ENCODE results near the gene POLR1C.

The POLR1C gene

DNA sequence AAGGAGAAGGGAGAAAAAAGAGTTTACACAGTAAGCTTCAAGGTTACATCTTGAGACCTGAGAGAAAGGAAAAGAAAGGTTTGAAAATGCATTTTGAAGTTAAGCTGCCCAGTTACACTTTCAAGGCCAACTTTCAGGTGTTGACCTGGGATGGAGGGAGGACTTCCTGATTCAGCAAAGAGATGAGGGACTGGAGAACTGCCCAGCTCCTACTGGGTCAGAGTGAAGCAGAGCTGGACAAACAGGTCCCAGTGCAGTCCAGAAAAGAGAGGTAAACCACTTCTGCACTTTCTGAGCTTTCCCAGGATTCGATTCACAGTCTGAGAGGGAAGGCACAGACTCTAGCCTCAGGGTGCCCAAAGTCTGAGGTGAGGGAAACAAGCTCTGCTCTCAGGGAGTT lies 45.5 kb upstream of the POLR1C start:
- H3K4me1 ChIP-seq (ENCODE audit: insufficient read depth, low read length, severe bottlenecking) = no peaks in the 10 kb centered on the region
- H3F3A ChIP-seq (ENCODE audit: insufficient read depth, low read length) = no peaks in the 10 kb centered on the region
- no peak overlapping the region for H3K4me2 ChIP-seq (ENCODE audit: low read length)
- no peak for TF ChIP-seq EZH2 (IDR thresholded peaks at IDR 0.05; ENCODE audit: borderline replicate concordance, low read length)
- TF ChIP-seq, protein P1, sequence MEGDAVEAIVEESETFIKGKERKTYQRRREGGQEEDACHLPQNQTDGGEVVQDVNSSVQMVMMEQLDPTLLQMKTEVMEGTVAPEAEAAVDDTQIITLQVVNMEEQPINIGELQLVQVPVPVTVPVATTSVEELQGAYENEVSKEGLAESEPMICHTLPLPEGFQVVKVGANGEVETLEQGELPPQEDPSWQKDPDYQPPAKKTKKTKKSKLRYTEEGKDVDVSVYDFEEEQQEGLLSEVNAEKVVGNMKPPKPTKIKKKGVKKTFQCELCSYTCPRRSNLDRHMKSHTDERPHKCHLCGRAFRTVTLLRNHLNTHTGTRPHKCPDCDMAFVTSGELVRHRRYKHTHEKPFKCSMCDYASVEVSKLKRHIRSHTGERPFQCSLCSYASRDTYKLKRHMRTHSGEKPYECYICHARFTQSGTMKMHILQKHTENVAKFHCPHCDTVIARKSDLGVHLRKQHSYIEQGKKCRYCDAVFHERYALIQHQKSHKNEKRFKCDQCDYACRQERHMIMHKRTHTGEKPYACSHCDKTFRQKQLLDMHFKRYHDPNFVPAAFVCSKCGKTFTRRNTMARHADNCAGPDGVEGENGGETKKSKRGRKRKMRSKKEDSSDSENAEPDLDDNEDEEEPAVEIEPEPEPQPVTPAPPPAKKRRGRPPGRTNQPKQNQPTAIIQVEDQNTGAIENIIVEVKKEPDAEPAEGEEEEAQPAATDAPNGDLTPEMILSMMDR (IDR thresholded peaks at IDR 0.05; ENCODE audit: low read length) = no peak
- H3K9ac ChIP-seq (ENCODE audit: low read length) = no peak overlapping the region
- no peak overlapping the region for H3K4me3 ChIP-seq (ENCODE audit: low read depth, low read length, poor library complexity, severe bottlenecking)
- H3K79me2 ChIP-seq (ENCODE audit: insufficient read depth, low read length) = no peaks in the 10 kb centered on the region
- no peaks in the 10 kb centered on the region for H3K27me3 ChIP-seq (ENCODE audit: insufficient read depth, low read length)
- no peaks in the 10 kb centered on the region for H4K20me1 ChIP-seq (ENCODE audit: insufficient read depth, low read length)
- H3K36me3 ChIP-seq (ENCODE audit: insufficient read depth, low read length) = no peaks in the 10 kb centered on the region
- H3K9me2 ChIP-seq (ENCODE audit: low read depth, low read length) = no peaks in the 10 kb centered on the region
- no peak overlapping the region for H3K27ac ChIP-seq (ENCODE audit: low read depth, low read length, poor library complexity, severe bottlenecking)
- no peaks in the 10 kb centered on the region for H3K9me3 ChIP-seq (ENCODE audit: low read length)
- H2AFZ ChIP-seq (ENCODE audit: low read length) = no peak overlapping the region

GRCh38 chr6:43472515-43472914 lies 44.4 kb upstream of the POLR1C start:
- no peaks in the 10 kb centered on the region for H4K20me1 ChIP-seq (ENCODE audit: insufficient read depth, low read length)
- no peaks in the 10 kb centered on the region for H3F3A ChIP-seq (ENCODE audit: insufficient read depth, low read length)

DNA sequence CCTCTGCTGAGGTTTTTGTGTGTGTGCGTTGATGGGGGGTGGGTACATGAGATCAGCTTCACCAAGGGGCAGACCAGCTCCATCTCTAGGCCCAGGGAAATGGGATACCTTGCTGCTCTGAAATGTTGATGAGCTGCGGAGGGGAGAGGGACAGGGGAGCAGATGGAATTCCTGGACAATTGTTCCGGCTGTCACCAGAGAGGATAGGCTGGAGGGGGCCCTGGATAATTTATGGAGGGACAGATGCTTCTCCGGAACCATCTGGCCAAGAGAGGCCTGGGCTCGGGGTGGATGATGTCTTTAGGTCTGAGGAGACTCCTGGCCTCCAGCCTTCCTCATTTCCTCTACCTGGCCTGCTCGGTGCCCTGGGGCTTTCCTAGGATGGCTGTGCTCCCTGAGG lies 41.4 kb upstream of the POLR1C start:
- no peaks in the 10 kb centered on the region for H4K20me1 ChIP-seq (ENCODE audit: insufficient read depth, low read length)

More at GRCh38 chr6:43472515-43472914, 44.4 kb upstream of the POLR1C start:
- Histone ChIP-seq H3K4me2 (ENCODE audit: low read length) (no peak overlapping the region), H3K79me2 (ENCODE audit: insufficient read depth, low read length) (no peaks in the 10 kb centered on the region), H3K9me2 (ENCODE audit: low read depth, low read length) (no peaks in the 10 kb centered on the region), H3K4me3 (ENCODE audit: low read depth, low read length, poor library complexity, severe bottlenecking) (no peak overlapping the region), H3K27ac (ENCODE audit: low read depth, low read length, poor library complexity, severe bottlenecking) (no peak overlapping the region), H3K36me3 (ENCODE audit: insufficient read depth, low read length) (no peaks in the 10 kb centered on the region), H3K9ac (ENCODE audit: low read length) (no peak overlapping the region), H3K27me3 (ENCODE audit: insufficient read depth, low read length) (no peaks in the 10 kb centered on the region), H3K9me3 (ENCODE audit: low read length) (no peaks in the 10 kb centered on the region), H3K4me1 (ENCODE audit: insufficient read depth, low read length, severe bottlenecking) (peaks cover 6% of the 10 kb centered on the region), H2AFZ (ENCODE audit: low read length) (no peak overlapping the region)
- no peak for TF ChIP-seq EZH2 (IDR thresholded peaks at IDR 0.05; ENCODE audit: borderline replicate concordance, low read length)
- TF ChIP-seq, protein P1 (IDR thresholded peaks at IDR 0.05; ENCODE audit: low read length) = no peak

More for the DNA sequence above, 41.4 kb upstream of the POLR1C start:
- H3K9me2 ChIP-seq (ENCODE audit: low read depth, low read length) = no peaks in the 10 kb centered on the region
- no peak overlapping the region for H3K9ac ChIP-seq (ENCODE audit: low read length)
- H3K4me1 ChIP-seq (ENCODE audit: insufficient read depth, low read length, severe bottlenecking) = peaks cover 24% of the 10 kb centered on the region
- H3K4me3 ChIP-seq (ENCODE audit: low read depth, low read length, poor library complexity, severe bottlenecking) = no peak overlapping the region
- H3K27ac ChIP-seq (ENCODE audit: low read depth, low read length, poor library complexity, severe bottlenecking) = no peak overlapping the region
- TF ChIP-seq, protein P1 (IDR thresholded peaks at IDR 0.05; ENCODE audit: low read length) = no peak
- no peak for TF ChIP-seq EZH2 (IDR thresholded peaks at IDR 0.05; ENCODE audit: borderline replicate concordance, low read length)
- H2AFZ ChIP-seq (ENCODE audit: low read length) = no peak overlapping the region
- H3F3A ChIP-seq (ENCODE audit: insufficient read depth, low read length) = no peaks in the 10 kb centered on the region
- no peaks in the 10 kb centered on the region for H3K27me3 ChIP-seq (ENCODE audit: insufficient read depth, low read length)
- no peaks in the 10 kb centered on the region for H3K79me2 ChIP-seq (ENCODE audit: insufficient read depth, low read length)
- H3K4me2 ChIP-seq (ENCODE audit: low read length) = no peak overlapping the region
- H3K9me3 ChIP-seq (ENCODE audit: low read length) = no peaks in the 10 kb centered on the region
- no peaks in the 10 kb centered on the region for H3K36me3 ChIP-seq (ENCODE audit: insufficient read depth, low read length)
